Adrenal gland (tissue), 5 donors: ENCODE results near the gene ST3GAL6.

Source experiments
- CTCF ChIP-seq, 6 experiments: fragments of 450-650 bp in 4 of 6; fragments of 200-600 bp in 2 of 6; sonication (generic) in 1 of 6; IDR thresholded peaks; 1 replicate in 5 of 6; 2 replicates in 1 of 6; pipeline versions ENCODE4 v1.5.1 to v1.8.0; 2016 to 2021; ENCODE audit warnings: antibody characterized with exemption in 6 of 6, mild to moderate bottlenecking in 2 of 6, moderate library complexity in 1 of 6
- POLR2A ChIP-seq, 2 donors: fragments of 450-650 bp; IDR thresholded peaks; one replicate each; pipeline ENCODE4 v1.6.1; 2017; ENCODE audit warnings: antibody characterized with exemption in 2 of 2, mild to moderate bottlenecking in 2 of 2, moderate library complexity in 1 of 2
- donor health status: DM: no; HTN: no; CAD: no.

GRCh38 chr3:98737301-98737700 lies 25.8 kb upstream of the ST3GAL6 start:
- TF ChIP-seq CTCF (IDR thresholded peaks at IDR 0.05), result no peak
- TF ChIP-seq POLR2A (IDR thresholded peaks at IDR 0.05), result no peak
